Measurements from ENCODE around the gene ABHD14A.

The ABHD14A gene

DNA sequence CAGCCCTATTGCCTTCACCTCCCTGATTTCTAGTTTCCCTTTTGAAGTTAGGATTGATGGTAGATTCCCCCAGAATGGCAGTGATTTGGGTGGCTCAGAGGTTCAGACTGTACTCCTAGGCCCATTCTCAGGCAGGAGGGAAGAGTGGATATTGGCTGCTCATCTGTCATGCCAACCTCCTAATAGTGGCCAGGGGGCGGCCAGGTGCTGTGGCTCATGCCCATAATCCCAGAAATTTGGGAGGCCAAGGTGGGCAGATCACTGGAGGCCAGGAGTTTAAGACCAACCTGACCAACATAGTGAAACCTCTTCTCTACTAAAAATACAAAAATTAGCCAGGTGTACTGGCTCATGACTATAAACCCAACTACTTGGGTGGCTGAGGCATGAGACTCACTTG is 44.4 kb upstream of the ABHD14A start:
- H3K36me3 ChIP-seq, result no peaks in the 10 kb centered on the region
- no peak overlapping the region for H3K27ac ChIP-seq
- no peaks in the 10 kb centered on the region for H3K9me3 ChIP-seq
- no peaks in the 10 kb centered on the region for H3K4me1 ChIP-seq (ENCODE audit: control insufficient read depth in 1 of 2, insufficient read depth in 1 of 2, low read depth in 1 of 2, low read length in 1 of 2)
- TF ChIP-seq, protein P1, sequence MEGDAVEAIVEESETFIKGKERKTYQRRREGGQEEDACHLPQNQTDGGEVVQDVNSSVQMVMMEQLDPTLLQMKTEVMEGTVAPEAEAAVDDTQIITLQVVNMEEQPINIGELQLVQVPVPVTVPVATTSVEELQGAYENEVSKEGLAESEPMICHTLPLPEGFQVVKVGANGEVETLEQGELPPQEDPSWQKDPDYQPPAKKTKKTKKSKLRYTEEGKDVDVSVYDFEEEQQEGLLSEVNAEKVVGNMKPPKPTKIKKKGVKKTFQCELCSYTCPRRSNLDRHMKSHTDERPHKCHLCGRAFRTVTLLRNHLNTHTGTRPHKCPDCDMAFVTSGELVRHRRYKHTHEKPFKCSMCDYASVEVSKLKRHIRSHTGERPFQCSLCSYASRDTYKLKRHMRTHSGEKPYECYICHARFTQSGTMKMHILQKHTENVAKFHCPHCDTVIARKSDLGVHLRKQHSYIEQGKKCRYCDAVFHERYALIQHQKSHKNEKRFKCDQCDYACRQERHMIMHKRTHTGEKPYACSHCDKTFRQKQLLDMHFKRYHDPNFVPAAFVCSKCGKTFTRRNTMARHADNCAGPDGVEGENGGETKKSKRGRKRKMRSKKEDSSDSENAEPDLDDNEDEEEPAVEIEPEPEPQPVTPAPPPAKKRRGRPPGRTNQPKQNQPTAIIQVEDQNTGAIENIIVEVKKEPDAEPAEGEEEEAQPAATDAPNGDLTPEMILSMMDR (IDR thresholded peaks at IDR 0.05), result no peak
- H3K4me3 ChIP-seq (ENCODE audit: low read depth in 1 of 2, low read length in 1 of 2), result no peak overlapping the region
- H3K27me3 ChIP-seq, result peaks cover 2% of the 10 kb centered on the region

DNA sequence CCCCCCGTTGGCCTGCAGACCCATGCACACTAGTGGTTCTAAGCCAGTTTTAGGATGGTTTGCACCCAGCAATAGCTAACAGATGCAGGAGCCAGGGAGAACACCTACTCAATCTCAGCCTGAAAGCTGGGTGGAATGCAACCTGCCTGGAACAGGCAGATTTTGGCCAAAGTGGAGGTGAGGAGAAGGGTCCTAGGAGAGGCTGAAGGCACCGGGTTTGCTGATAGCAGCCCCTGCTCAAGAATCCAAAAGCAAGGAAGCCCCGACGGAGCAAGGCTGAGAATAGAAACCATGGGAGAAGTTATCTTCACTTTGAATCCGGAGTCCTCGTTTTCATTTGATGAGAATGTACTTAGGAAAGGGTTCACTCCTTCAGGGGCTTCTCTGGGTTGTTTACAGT is 43.1 kb upstream of the ABHD14A start:
- Histone ChIP-seq H3K27me3 (no peaks in the 10 kb centered on the region), H3K27ac (no peak overlapping the region), H3K4me3 (ENCODE audit: low read depth in 1 of 2, low read length in 1 of 2) (no peak overlapping the region), H3K9me3 (no peaks in the 10 kb centered on the region), H3K4me1 (ENCODE audit: control insufficient read depth in 1 of 2, insufficient read depth in 1 of 2, low read depth in 1 of 2, low read length in 1 of 2) (no peaks in the 10 kb centered on the region), H3K36me3 (peaks cover 7% of the 10 kb centered on the region)
- TF ChIP-seq, protein P1 (IDR thresholded peaks at IDR 0.05), result no peak

DNA sequence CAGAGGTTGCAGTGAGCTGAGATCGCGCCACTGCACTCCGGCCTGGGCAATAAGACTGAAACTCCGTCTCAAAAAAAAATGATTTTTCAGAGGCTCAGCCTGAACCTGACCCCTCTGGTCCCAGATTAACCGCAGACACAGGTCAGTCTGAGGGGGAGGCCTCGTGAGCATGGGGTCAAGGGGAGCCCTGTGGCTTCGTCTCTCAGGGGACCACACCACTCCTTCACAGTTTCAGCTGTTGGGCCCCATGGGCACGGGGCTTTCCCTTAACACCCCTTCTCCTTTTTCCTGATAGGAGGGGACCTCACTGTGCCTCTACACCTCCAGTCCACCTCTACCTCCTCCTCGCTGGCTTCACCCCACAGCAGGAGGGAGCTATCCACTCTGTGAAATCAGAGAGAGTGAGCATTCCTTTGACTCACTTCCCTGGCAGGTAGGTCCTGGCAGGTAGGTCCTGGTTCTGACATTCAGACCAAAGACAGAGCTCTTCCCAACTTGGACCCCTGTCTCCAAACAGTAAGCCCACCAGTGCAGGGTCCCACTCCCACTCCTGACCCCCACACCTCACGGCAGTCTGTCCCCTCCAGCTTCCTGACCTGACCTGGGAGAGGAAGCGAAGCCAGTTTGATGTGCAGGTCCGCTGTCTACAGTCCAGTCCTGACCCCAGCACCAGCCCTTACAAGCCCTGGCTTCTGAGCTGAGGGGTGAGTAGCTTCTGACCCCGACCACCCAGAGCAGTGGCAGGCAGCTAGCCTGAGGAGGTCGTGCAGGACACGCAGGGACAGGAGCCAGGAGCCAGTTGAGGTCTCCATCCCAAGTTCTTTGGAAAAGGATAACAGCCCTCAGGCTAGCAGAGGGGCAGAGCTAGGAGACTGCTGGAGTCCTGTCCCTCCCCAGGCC is 42.1 kb upstream of the ABHD14A start:
- Histone ChIP-seq H3K4me3 (ENCODE audit: low read depth in 1 of 2, low read length in 1 of 2) (no peak overlapping the region), H3K4me1 (ENCODE audit: control insufficient read depth in 1 of 2, insufficient read depth in 1 of 2, low read depth in 1 of 2, low read length in 1 of 2) (no peaks in the 10 kb centered on the region), H3K36me3 (peaks cover 14% of the 10 kb centered on the region)

DNA sequence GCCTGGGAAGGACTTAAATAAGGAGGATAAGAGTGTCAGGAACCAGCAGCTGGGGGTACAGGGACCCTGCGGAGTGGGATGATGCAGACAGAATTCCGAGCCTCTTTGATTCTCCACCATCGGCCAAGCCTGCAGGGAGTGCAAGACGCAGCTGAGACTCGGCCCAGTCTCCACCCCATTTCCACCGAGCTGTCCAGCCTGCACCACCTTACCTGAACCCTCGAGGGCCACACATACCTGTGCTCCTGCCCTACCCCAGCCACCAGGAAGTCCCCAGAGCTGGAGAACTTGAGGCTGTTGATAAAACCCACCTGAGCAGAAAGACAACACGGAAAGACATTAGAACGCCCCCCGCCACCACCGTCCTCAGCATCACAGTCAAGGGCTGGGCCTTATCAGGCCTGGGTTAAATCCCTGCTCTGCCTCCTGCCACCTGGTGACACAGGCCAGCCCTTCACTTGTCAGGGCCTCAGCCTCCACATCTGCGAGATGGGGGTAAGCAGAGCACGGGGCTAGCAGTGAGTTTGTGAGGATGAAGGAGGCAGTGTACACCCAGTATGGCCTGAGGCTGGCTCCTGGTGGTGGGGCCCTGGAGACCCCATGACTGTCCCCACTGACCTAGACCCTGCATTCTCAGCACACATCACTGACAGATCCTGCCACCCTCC is 41.3 kb upstream of the ABHD14A start:
- H3K4me3 ChIP-seq (ENCODE audit: low read depth in 1 of 2, low read length in 1 of 2), result no peak overlapping the region
- H3K9me3 ChIP-seq, result no peaks in the 10 kb centered on the region
- no peaks in the 10 kb centered on the region for H3K27me3 ChIP-seq
- H3K36me3 ChIP-seq, result peaks cover 14% of the 10 kb centered on the region
- TF ChIP-seq, protein P1 (IDR thresholded peaks at IDR 0.05), result no peak
- no peak overlapping the region for H3K27ac ChIP-seq
- H3K4me1 ChIP-seq (ENCODE audit: control insufficient read depth in 1 of 2, insufficient read depth in 1 of 2, low read depth in 1 of 2, low read length in 1 of 2), result no peaks in the 10 kb centered on the region

More for the DNA sequence above, 42.1 kb upstream of the ABHD14A start:
- no peaks in the 10 kb centered on the region for H3K27me3 ChIP-seq
- no peaks in the 10 kb centered on the region for H3K9me3 ChIP-seq
- H3K27ac ChIP-seq, result no peak overlapping the region
- TF ChIP-seq, protein P1 (IDR thresholded peaks at IDR 0.05), result no peak

DNA sequence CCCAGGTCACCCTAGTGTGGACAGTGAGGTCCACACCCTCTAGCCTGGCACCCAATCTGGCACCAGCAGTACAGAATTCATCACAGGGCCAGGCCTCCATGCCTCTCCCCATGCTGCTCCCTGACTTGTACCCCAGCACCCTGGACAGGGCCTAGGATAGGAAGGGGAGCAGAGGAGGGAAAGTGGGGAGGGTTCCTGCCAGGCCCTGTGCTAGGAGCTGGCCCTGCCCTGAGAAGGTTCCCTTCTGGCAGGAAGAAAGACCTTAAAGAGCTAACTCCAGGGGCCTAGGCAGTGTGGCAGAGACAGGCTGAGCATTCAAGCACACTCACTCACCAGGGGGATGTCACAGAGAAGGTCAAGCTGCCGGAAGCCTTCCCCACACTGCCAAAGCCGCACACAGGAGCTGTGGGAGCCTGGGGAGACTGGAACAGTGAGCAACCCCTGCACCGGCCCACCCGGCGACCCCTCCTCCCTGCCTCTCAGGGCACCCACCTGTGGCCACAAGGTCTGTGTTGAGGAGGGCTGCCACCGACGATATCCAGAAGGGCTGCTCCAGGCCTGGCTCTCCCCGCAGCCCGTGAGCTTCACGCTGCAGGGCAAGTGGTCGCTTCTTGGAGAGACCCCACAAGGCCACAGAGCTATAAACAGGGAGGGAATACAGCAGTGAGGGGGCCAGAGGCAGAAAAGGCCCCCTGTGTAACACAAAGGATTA is 40.6 kb upstream of the ABHD14A start:
- Histone ChIP-seq H3K27me3 (no peaks in the 10 kb centered on the region), H3K4me3 (ENCODE audit: low read depth in 1 of 2, low read length in 1 of 2) (no peak overlapping the region), H3K27ac (no peak overlapping the region), H3K4me1 (ENCODE audit: control insufficient read depth in 1 of 2, insufficient read depth in 1 of 2, low read depth in 1 of 2, low read length in 1 of 2) (no peaks in the 10 kb centered on the region), H3K9me3 (no peaks in the 10 kb centered on the region), H3K36me3 (peaks cover 14% of the 10 kb centered on the region)
- TF ChIP-seq, protein P1 (IDR thresholded peaks at IDR 0.05), result no peak
